Stimulated activated CD4-positive, alpha-beta T cell treated with anti-CD3 and anti-CD28 coated beads, TNF-alpha, amount 100 ng/mL, for 24 hours (primary cell): ENCODE measurements around the gene CLCN6.
"Not testable (repeated sequence)": the region's sequence is repeated elsewhere in the genome, so short reads cannot be mapped to it uniquely, and the experiment has no call there.

Source experiments
- DNase-seq, 3 experiments: peaks; one replicate each; pipeline ENCODE4 v3.0.0-alpha.2; 2020; ENCODE audit warnings: low read depth in 3 of 3

Gene CLCN6

GRCh38 chr1:11796036-11796828 is 9.8 kb upstream of the CLCN6 start:
- DNase-seq: no peak

- DNase-seq: no peak
Observed at GRCh38 chr1:11797525-11798216, 8.3 kb upstream of the CLCN6 start.

- no peak for DNase-seq
Observed at GRCh38 chr1:11799099-11799498, 6.9 kb upstream of the CLCN6 start.

GRCh38 chr1:11799896-11800295 is 6.1 kb upstream of the CLCN6 start:
- no peak for DNase-seq

- no peak for DNase-seq
Observed at GRCh38 chr1:11800391-11800755, 5.6 kb upstream of the CLCN6 start.

GRCh38 chr1:11800756-11801433 is 5.1 kb upstream of the CLCN6 start:
- no peak for DNase-seq

- no peak for DNase-seq
Observed at GRCh38 chr1:11802616-11802972, 3.4 kb upstream of the CLCN6 start.

- DNase-seq: peak; percentile 17 to 74 (median 41)
Observed at GRCh38 chr1:11802973-11803885, 2.8 kb upstream of the CLCN6 start.

GRCh38 chr1:11803924-11804665 is 1.9 kb upstream of the CLCN6 start:
- DNase-seq: not testable (repeated sequence)

- peak in 2 of 3 experiments; percentile 12 to 37 for DNase-seq
Observed at GRCh38 chr1:11804666-11805421, 1.1 kb upstream of the CLCN6 start.

- no peak for DNase-seq
Observed at GRCh38 chr1:11806307-11806936, 431 bp downstream of the CLCN6 start.

- no peak for DNase-seq
Observed at GRCh38 chr1:11807133-11807532, 1.1 kb downstream of the CLCN6 start.

GRCh38 chr1:11813021-11813420 is 7.0 kb downstream of the CLCN6 start:
- no peak for DNase-seq

GRCh38 chr1:11817192-11817591 is 11.2 kb downstream of the CLCN6 start:
- DNase-seq: no peak

GRCh38 chr1:11822091-11822490 is 16.1 kb downstream of the CLCN6 start:
- no peak for DNase-seq

GRCh38 chr1:11823366-11824137 is 17.6 kb downstream of the CLCN6 start:
- no peak for DNase-seq

- DNase-seq: no peak
Observed at GRCh38 chr1:11825131-11825530, 19.1 kb downstream of the CLCN6 start.

- no peak for DNase-seq
Observed at GRCh38 chr1:11826946-11827345, 21.0 kb downstream of the CLCN6 start.

GRCh38 chr1:11828511-11828910 is 22.5 kb downstream of the CLCN6 start:
- no peak for DNase-seq
